DND-41 (cell line): Measurements from ENCODE around the gene NISCH.

ENCODE experiments used
- ATAC-seq: fragments of 200-7000 bp; cut with Tn5 transposase; 3 replicates; pipeline ENCODE4 v1.9.1; 2021; ENCODE audit warnings: low read depth; ENCODE audit not compliant: insufficient read depth
- DNase-seq: peaks from one replicate; pipeline ENCODE4 v3.0.0-alpha.2; 2020
- H2AFZ ChIP-seq: 2 replicates; pipeline ENCODE4 v1.6.0; 2012; ENCODE audit warnings: low read depth, low read length
- H3K27ac ChIP-seq: 2 replicates; pipeline ENCODE4 v1.5.1; 2012; ENCODE audit warnings: low read length, inconsistent platforms
- H3K27me3 ChIP-seq: fragments of 200-600 bp; sonication (generic); 2 replicates; pipeline ENCODE4 v1.6.0; 2012; ENCODE audit warnings: low read length, mild to moderate bottlenecking, inconsistent platforms; ENCODE audit not compliant: insufficient read depth, poor library complexity
- H3K36me3 ChIP-seq: 2 replicates; pipeline ENCODE4 v1.5.1; 2012; ENCODE audit warnings: low read length, inconsistent platforms; ENCODE audit not compliant: insufficient read depth
- H3K4me1 ChIP-seq: 2 replicates; pipeline ENCODE4 v1.5.1; 2012; ENCODE audit warnings: mild to moderate bottlenecking, low read length; ENCODE audit not compliant: insufficient read depth
- H3K4me2 ChIP-seq: 2 replicates; pipeline ENCODE4 v1.6.0; 2012; ENCODE audit warnings: mild to moderate bottlenecking, moderate library complexity, low read length, inconsistent platforms; ENCODE audit not compliant: insufficient read depth
- H3K4me3 ChIP-seq, 2 experiments: fragments of 200-600 bp in 1 of 2; shearing (Covaris generic) in 1 of 2; 2 replicates each; pipeline ENCODE4 v1.5.1; 2012 to 2016; ENCODE audit warnings: inconsistent platforms in 2 of 2, low read length in 2 of 2, mild to moderate bottlenecking in 2 of 2, low read depth in 1 of 2, moderate library complexity in 1 of 2
- H3K79me2 ChIP-seq: 2 replicates; pipeline ENCODE4 v1.6.0; 2012; ENCODE audit warnings: low read length, inconsistent platforms; ENCODE audit not compliant: insufficient read depth
- H3K9ac ChIP-seq: 2 replicates; pipeline ENCODE4 v1.6.0; 2012; ENCODE audit warnings: low read depth, mild to moderate bottlenecking, inconsistent platforms, low read length, moderate library complexity
- H3K9me3 ChIP-seq: 2 replicates; pipeline ENCODE4 v1.5.1; 2012; ENCODE audit warnings: low read length, moderate library complexity, mild to moderate bottlenecking, inconsistent platforms; ENCODE audit not compliant: insufficient read depth, severe bottlenecking
- H4K20me1 ChIP-seq: 2 replicates; pipeline ENCODE4 v1.6.0; 2012; ENCODE audit warnings: low read length; ENCODE audit not compliant: insufficient read depth
- EZH2 ChIP-seq: IDR thresholded peaks from 3 replicates; pipeline ENCODE4 v1.6.1; 2012; ENCODE audit warnings: borderline replicate concordance, low read depth, mild to moderate bottlenecking, moderate library complexity, low read length, inconsistent platforms; ENCODE audit not compliant: severe bottlenecking
- TF ChIP-seq, protein P1 (sequence below): IDR thresholded peaks from 2 replicates; pipeline ENCODE4 v1.5.1; 2012; ENCODE audit warnings: borderline replicate concordance, low read length, moderate library complexity, mild to moderate bottlenecking; ENCODE audit not compliant: poor library complexity, severe bottlenecking; ENCODE audit errors: extremely low read depth

Gene NISCH

DNA sequence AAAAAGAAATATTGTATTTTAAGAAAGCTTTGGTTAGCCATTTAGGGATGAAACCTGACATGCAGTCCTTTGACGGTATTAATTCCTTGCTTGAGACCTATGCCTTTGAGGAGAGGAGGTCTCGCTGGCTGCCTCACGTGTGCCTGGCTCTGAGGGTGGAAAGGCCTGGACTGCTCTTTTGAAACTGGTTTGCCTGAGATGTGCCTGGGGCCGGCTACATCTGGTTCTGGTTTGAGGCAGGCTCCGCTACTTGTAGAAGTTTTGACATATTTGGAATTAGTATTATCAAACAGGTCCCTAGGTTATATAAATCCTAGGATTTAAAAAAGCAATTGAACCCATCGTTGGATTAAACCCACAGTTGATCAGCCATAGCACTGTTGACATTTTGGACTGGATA is 6.5 kb downstream of the NISCH start:
- no peak overlapping the region for H2AFZ ChIP-seq
- H4K20me1 ChIP-seq = peaks cover 21% of the 10 kb centered on the region
- no peak for DNase-seq
- H3K27me3 ChIP-seq = no peaks in the 10 kb centered on the region
- no peak overlapping the region for H3K4me3 ChIP-seq
- no peak for ATAC-seq
- peaks cover 84% of the 10 kb centered on the region for H3K36me3 ChIP-seq
- H3K9me3 ChIP-seq = no peaks in the 10 kb centered on the region
- H3K9ac ChIP-seq = no peak overlapping the region
- H3K4me1 ChIP-seq = peaks cover 9% of the 10 kb centered on the region
- TF ChIP-seq EZH2 = no peak
- TF ChIP-seq, protein P1, sequence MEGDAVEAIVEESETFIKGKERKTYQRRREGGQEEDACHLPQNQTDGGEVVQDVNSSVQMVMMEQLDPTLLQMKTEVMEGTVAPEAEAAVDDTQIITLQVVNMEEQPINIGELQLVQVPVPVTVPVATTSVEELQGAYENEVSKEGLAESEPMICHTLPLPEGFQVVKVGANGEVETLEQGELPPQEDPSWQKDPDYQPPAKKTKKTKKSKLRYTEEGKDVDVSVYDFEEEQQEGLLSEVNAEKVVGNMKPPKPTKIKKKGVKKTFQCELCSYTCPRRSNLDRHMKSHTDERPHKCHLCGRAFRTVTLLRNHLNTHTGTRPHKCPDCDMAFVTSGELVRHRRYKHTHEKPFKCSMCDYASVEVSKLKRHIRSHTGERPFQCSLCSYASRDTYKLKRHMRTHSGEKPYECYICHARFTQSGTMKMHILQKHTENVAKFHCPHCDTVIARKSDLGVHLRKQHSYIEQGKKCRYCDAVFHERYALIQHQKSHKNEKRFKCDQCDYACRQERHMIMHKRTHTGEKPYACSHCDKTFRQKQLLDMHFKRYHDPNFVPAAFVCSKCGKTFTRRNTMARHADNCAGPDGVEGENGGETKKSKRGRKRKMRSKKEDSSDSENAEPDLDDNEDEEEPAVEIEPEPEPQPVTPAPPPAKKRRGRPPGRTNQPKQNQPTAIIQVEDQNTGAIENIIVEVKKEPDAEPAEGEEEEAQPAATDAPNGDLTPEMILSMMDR = no peak
- no peak overlapping the region for H3K27ac ChIP-seq
- no peak overlapping the region for H3K4me2 ChIP-seq
- peaks cover 87% of the 10 kb centered on the region for H3K79me2 ChIP-seq

- Histone ChIP-seq H3K9me3 (no peaks in the 10 kb centered on the region), H3K4me3 (no peak overlapping the region), H3K27me3 (no peaks in the 10 kb centered on the region), H3K4me2 (no peak overlapping the region), H2AFZ (no peak overlapping the region), H3K9ac (no peak overlapping the region), H3K4me1 (no peaks in the 10 kb centered on the region; the same call in 1 of the 2 replicates), H3K27ac (no peak overlapping the region), H3K79me2 (peaks cover 84% of the 10 kb centered on the region), H3K36me3 (peaks cover 82% of the 10 kb centered on the region), H4K20me1 (peaks cover 27% of the 10 kb centered on the region)
- ATAC-seq (no peak), DNase-seq (no peak)
- no peak for TF ChIP-seq EZH2
- TF ChIP-seq, protein P1 = no peak
These were observed 8.0 kb downstream of the NISCH start for GRCh38 chr3:52463416-52463815.

DNA sequence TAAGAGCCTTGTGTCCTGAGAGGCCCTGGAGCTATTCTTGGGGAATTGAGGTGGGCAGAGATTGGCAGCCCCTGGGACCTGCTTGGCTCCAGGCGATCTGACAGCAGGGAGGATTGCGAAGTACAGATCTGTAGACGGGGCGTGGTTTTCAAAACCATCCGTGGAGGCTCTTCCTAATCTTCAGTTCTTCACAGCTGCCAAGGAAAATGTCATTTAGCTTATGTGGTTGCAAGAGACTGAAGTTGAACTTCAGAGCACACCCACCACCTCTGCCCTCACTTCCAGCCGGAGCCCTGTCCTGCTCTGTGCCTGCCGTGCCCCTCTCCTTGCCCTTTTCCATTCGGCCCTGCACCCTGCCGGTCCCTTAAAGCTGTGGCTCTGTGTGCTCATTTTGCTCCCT is 12.9 kb downstream of the NISCH start:
- Histone ChIP-seq H3K9me3 (no peaks in the 10 kb centered on the region), H3K79me2 (peaks cover 59% of the 10 kb centered on the region), H3K4me3 (no peak overlapping the region), H3K9ac (no peak overlapping the region), H3K4me2 (no peak overlapping the region), H2AFZ (no peak overlapping the region), H3K36me3 (peaks cover 75% of the 10 kb centered on the region), H3K27ac (no peak overlapping the region), H4K20me1 (peaks cover 59% of the 10 kb centered on the region), H3K4me1 (no peaks in the 10 kb centered on the region), H3K27me3 (no peaks in the 10 kb centered on the region)
- no peak for DNase-seq
- TF ChIP-seq, protein P1 = no peak
- no peak for TF ChIP-seq EZH2
- no peak; the same call in 2 of the 3 replicates for ATAC-seq

DNA sequence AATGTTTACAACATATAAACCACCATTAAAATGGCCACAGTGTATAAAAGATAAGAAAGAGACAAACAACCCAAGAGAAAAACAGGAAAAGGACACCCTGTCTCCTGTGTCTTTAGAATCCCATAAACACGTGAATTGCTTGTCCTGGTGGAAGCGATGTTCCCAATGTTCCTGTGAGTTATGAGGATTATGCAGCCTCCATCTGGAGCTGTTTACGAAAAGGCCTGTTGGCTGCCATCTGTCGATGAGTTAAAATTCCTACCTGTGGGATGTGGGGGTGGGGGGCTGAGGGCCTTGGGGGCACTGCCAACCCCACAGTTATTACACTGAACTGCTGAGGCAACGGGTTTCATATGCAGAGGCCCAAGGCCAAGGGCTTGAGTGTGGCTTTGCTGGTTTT is 13.6 kb downstream of the NISCH start:
- Histone ChIP-seq H3K4me3 (no peak overlapping the region), H3K4me2 (no peak overlapping the region)

More for the DNA sequence above, 13.6 kb downstream of the NISCH start:
- Histone ChIP-seq H3K79me2 (peaks cover 53% of the 10 kb centered on the region), H4K20me1 (peaks cover 59% of the 10 kb centered on the region), H3K9me3 (no peaks in the 10 kb centered on the region), H3K4me1 (no peaks in the 10 kb centered on the region), H3K9ac (no peak overlapping the region), H3K27me3 (no peaks in the 10 kb centered on the region), H3K36me3 (peaks cover 75% of the 10 kb centered on the region), H2AFZ (no peak overlapping the region), H3K27ac (no peak overlapping the region)
- ATAC-seq (no peak), DNase-seq (no peak)
- no peak for TF ChIP-seq EZH2
- TF ChIP-seq, protein P1 = no peak
